PFSK-1 (cell line): ENCODE data around the gene MED8.

Experiments
- POLR2AphosphoS5 ChIP-seq: IDR thresholded peaks from 2 replicates; pipeline ENCODE4 v1.6.1; 2012; ENCODE audit warnings: low read depth, mild to moderate bottlenecking, control low read depth, low read length, moderate library complexity
- SIN3A ChIP-seq: IDR thresholded peaks from 2 replicates; pipeline ENCODE4 v1.6.1; 2012; ENCODE audit warnings: mild to moderate bottlenecking, low read length, moderate library complexity, borderline replicate concordance; ENCODE audit not compliant: insufficient read depth
- TF ChIP-seq, protein P1 (sequence below), 2 experiments: IDR thresholded peaks; 2 replicates each; pipeline versions ENCODE4 v1.6.1 to v1.8.0; 2011 to 2012; ENCODE audit warnings: low read depth in 2 of 2, low read length in 2 of 2, control low read depth in 1 of 2, inconsistent platforms in 1 of 2, mild to moderate bottlenecking in 1 of 2, moderate library complexity in 1 of 2; ENCODE audit not compliant: insufficient read depth in 1 of 2

DNA sequence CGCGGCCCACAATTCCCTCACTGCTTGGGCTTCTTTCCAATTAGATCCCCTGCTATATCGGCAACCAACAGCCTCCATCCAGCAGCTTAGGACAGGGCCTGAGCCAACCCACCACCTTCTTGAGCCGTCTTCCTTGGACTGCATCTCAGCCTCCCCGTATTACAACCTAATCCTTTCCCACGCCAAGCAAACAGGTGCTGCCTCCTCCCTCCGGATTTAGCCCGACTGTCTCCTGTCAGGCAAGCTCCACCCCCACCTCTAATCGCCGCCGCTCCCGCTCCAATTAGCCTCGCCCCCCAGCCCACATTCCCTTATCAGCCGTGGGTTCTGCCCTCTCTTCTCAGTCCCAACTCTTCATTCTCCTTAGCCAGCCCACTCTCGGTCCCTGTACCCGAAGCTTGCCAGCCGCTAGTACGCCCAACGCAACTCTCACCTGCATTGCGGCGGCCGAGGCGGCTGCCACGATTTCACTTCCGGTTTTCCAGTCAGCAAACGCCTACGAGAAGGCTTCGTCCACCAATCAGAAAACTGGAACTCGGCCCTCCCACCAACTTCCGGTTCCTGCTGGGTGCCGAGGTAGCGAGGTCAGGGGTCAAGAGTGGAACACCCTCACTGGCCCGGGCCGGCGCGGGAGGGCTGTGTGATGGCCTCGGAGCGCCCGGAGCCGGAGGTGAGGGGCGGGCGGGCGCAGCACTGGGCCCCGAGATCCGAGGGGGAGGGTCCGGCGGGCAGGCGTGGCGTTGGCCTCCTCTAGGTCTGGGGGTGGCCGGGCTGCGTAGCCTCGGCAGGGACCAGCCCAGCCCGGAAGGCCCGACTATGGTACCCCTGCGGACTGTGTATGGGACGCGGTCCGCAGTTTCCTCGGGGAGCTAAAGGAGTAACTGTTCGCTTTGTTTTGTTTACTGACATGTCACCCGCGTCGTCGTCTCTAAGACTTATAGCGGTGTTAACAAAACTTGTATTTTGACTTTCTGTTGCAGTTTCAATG is at the start of gene MED8, which contains the start of gene SZT2:
- TF ChIP-seq, protein P1, sequence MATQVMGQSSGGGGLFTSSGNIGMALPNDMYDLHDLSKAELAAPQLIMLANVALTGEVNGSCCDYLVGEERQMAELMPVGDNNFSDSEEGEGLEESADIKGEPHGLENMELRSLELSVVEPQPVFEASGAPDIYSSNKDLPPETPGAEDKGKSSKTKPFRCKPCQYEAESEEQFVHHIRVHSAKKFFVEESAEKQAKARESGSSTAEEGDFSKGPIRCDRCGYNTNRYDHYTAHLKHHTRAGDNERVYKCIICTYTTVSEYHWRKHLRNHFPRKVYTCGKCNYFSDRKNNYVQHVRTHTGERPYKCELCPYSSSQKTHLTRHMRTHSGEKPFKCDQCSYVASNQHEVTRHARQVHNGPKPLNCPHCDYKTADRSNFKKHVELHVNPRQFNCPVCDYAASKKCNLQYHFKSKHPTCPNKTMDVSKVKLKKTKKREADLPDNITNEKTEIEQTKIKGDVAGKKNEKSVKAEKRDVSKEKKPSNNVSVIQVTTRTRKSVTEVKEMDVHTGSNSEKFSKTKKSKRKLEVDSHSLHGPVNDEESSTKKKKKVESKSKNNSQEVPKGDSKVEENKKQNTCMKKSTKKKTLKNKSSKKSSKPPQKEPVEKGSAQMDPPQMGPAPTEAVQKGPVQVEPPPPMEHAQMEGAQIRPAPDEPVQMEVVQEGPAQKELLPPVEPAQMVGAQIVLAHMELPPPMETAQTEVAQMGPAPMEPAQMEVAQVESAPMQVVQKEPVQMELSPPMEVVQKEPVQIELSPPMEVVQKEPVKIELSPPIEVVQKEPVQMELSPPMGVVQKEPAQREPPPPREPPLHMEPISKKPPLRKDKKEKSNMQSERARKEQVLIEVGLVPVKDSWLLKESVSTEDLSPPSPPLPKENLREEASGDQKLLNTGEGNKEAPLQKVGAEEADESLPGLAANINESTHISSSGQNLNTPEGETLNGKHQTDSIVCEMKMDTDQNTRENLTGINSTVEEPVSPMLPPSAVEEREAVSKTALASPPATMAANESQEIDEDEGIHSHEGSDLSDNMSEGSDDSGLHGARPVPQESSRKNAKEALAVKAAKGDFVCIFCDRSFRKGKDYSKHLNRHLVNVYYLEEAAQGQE (IDR thresholded peaks at IDR 0.05; ENCODE audit: insufficient read depth in 1 of 2, low read depth in 2 of 2, low read length in 2 of 2), result no peak
- TF ChIP-seq POLR2AphosphoS5 (peak; percentile 77), SIN3A (no peak)
